Stimulated activated CD4-positive, alpha-beta T cell treated with anti-CD3 and anti-CD28 coated beads, TNF-alpha, amount 100 ng/mL, for 24 hours (primary cell): ENCODE results near the gene PSMA1.

Experiments
- DNase-seq, 3 experiments: peaks; one replicate each; pipeline ENCODE4 v3.0.0-alpha.2; 2020; ENCODE audit warnings: low read depth in 3 of 3

PSMA1 gene

GRCh38 chr11:14529951-14530350 lies 9.8 kb upstream of the PSMA1 start:
- no peak for DNase-seq

GRCh38 chr11:14529321-14529720 lies 9.1 kb upstream of the PSMA1 start:
- DNase-seq: no peak

DNA sequence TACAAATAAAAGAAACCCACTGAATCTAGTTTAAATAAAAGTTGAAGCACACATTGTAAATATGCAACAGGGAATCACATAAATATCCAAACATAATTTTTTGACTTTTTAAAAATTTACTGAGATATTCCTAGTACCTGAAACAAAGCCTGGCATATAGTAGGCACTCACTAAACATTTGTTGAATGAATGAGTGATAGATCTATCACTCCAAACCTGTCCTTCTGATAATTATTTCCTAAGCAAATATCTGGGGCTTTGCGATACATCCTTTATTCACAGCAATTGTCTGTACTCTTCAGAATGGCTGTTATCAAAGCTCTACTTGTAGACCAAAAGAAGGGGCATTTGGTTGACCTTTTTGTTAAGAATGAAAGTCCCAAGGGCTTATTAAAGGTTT lies 2.6 kb upstream of the PSMA1 start:
- DNase-seq: no peak

DNA sequence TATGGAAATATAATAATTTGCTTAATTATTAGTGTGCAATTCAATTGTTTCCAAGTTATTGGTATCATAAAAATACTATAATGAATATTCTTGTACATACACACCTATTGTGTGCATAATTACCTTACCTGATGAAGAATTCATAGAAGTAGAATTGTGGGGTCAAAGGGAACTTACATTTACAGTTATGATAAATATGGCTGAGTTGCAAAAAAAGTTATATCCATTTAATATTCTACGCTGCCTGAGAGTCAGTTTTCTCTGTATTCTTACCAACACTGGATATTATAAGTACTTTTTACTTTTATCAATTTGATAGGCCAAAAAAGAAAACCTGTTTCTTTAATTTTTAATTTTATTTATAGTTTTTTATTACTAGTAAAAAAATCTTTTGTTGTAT lies 2.1 kb upstream of the PSMA1 start:
- no peak for DNase-seq

GRCh38 chr11:14520747-14521151 lies 563 bp upstream of the PSMA1 start:
- DNase-seq: no peak

DNA sequence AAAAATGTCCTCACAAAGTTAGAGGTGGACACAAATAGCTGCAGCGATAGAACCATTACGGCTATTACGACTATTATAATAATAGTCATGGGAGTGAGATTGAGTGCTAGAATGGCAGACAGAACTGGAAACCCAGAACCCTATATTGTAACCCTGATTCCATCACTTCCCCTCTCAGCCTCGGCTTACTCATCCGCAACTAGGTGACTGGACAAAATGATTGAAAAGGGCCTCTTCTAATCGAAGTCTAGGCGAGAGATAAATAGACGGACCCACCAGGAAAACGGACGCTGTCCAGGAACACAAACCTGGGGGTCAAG lies 629 bp downstream of the PSMA1 start:
- DNase-seq: no peak

DNA sequence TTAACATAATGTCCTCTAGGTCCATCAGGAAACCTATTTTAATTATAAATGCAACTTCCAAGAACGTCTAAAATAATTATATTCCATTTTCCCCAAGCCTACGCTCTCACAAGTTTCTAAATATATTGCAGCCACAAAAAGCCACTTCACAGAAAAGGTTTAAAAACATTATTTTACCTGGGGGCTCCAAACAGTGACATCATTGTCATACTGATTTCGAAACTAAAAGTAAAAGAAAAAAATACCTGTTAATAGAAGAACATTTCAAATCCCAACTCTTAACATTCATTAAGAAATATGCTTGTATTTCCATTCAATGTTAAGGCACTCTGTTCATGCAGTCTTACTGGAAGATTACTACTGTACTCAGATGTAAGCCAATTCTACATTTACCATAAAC lies 1.4 kb downstream of the PSMA1 start:
- DNase-seq: no peak

GRCh38 chr11:14513800-14514199 lies 6.4 kb downstream of the PSMA1 start:
- no peak for DNase-seq

- DNase-seq: no peak
Measured at GRCh38 chr11:14506532-14506931, 13.7 kb downstream of the PSMA1 start.

DNA sequence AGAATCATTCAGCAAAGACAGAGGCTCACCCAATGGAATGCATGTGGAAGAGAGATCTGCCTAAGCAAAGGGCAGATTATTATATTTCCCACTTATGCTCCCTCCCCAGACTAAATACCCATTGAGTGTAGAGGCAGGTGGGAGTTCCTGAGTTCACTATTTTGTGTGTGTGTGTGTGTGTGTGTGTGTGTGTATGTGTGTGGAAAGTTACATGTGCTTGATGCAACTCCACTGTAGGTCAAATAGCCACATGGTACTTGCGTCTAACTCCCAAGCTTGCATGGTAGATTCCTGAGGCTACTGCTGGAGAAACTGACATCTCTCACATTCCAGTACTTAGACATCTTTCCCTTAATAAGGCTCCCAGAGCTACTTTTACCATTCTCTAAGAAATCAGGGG lies 17.2 kb downstream of the PSMA1 start:
- no peak for DNase-seq

- no peak for DNase-seq
Measured at GRCh38 chr11:14502039-14502438, 18.1 kb downstream of the PSMA1 start.

- peak in 2 of 3 experiments; percentile 11 to 42 for DNase-seq
Measured at GRCh38 chr11:14500181-14500651, 20.0 kb downstream of the PSMA1 start.

- peak; percentile 85 to 90 (median 88) for DNase-seq
Measured at GRCh38 chr11:14499560-14500180, 20.5 kb downstream of the PSMA1 start, which contains the start of gene COPB1. COPB1 (minus strand) TSS chr11:14499811; CDS start chr11:14498928, 883 bp downstream.

DNA sequence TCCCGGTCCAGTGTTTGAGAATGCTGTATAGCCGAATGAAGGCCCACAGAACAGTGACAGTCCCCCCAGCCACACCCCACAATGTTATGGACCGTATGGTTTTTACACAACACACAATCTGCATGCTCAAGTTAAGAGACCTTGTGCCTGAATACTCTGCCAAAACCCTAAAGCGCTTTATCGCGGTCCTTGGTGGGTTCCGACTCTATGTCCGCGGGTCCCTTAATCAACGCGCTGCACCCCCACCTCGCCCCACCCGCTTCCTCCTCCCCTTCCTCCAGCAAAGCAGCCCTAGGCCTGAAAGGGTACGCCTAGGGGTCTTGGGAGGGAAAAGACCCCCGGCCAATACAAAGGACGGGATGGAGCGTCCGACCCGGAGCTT lies 21.0 kb downstream of the PSMA1 start:
- peak; percentile 15 to 29 (median 22) for DNase-seq

- DNase-seq: no peak
Measured at GRCh38 chr11:14480716-14481115, 39.5 kb downstream of the PSMA1 start.

GRCh38 chr11:14471127-14471526 lies 49.1 kb downstream of the PSMA1 start:
- no peak for DNase-seq

DNA sequence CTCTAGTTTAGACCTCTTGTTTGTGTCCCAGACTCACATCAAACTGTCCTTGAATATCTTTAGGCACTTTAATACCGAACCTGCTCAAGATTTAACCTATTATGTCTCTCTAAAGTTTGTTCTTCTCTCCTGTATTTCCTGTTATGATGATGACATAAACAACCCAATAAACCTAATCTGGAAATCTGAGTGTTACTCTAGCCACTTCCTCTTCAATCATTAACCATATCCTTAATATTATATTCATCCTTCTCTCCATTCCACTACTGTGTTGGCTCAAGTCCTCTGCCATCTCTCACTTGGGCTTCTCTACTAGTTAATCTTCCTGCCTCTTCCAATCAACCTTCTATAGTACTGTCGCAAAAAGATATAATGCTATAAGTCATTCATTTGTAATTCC lies 56.6 kb downstream of the PSMA1 start:
- no peak for DNase-seq

DNA sequence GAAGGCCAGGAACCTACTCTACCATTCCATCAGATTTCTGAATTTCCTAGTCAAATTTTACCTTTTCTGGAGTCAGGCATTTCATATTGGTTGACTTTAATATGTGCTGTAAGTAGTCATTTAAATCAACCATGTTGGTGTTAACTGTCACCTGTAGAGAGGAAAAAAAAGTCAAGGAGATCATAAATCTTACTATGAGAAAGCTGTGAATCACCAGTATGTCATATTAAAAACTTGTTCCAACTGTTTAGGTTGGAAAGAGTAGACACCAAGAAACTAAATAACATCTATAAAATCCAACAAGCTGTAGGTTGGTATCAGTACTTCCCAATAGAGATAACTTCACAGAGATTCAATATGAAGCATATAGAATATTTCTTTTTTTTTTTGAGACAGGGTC lies 60.0 kb downstream of the PSMA1 start:
- no peak for DNase-seq

- no peak for DNase-seq
Measured at GRCh38 chr11:14458377-14458776, 61.8 kb downstream of the PSMA1 start.

GRCh38 chr11:14455648-14456430 lies 64.3 kb downstream of the PSMA1 start:
- DNase-seq: no peak
